HEK293 (cell line): ENCODE measurements around the gene ABCG1.

ENCODE experiments used
- KLF16 ChIP-seq: fragments of 450-650 bp; formaldehyde crosslinking; IDR thresholded peaks from 2 replicates; pipeline ENCODE4 v1.5.1; 2017; ENCODE audit warnings: missing biosample characterization, missing genetic modification characterization
- MEIS1 ChIP-seq: sonication (generic); formaldehyde crosslinking; IDR thresholded peaks from 2 replicates; pipeline ENCODE4 v1.8.1; 2022; ENCODE audit warnings: missing genetic modification reagents, mild to moderate bottlenecking, borderline replicate concordance
- ZBTB21 ChIP-seq: fragments of 450-650 bp; formaldehyde crosslinking; IDR thresholded peaks from 2 replicates; pipeline ENCODE4 v1.5.1; 2017; ENCODE audit warnings: missing biosample characterization, missing genetic modification characterization
- ZFP41 ChIP-seq: fragments of 450-650 bp; formaldehyde crosslinking; IDR thresholded peaks from 2 replicates; pipeline ENCODE4 v1.5.1; 2016; ENCODE audit warnings: missing biosample characterization, missing genetic modification characterization, borderline replicate concordance
- ZNF510 ChIP-seq: fragments of 450-650 bp; formaldehyde crosslinking; IDR thresholded peaks from 2 replicates; pipeline ENCODE4 v1.5.1; 2018; ENCODE audit warnings: mild to moderate bottlenecking, missing genetic modification characterization, missing biosample characterization; ENCODE audit not compliant: insufficient replicate concordance
- TF ChIP-seq, protein P1 (sequence below): fragments of 450-650 bp; formaldehyde crosslinking; IDR thresholded peaks from 2 replicates; pipeline ENCODE4 v1.5.1; 2016; ENCODE audit warnings: missing biosample characterization, missing genetic modification characterization
- TF ChIP-seq, protein P2 (sequence below): sonication (generic); formaldehyde crosslinking; IDR thresholded peaks from 2 replicates; pipeline ENCODE4 v1.8.1; 2022; ENCODE audit warnings: mild to moderate bottlenecking, moderate library complexity, missing genetic modification reagents
- TF ChIP-seq, protein P3 (sequence below): fragments of 450-650 bp; formaldehyde crosslinking; IDR thresholded peaks from 2 replicates; pipeline ENCODE4 v1.5.1; 2016; ENCODE audit warnings: missing biosample characterization, missing genetic modification characterization

DNA sequence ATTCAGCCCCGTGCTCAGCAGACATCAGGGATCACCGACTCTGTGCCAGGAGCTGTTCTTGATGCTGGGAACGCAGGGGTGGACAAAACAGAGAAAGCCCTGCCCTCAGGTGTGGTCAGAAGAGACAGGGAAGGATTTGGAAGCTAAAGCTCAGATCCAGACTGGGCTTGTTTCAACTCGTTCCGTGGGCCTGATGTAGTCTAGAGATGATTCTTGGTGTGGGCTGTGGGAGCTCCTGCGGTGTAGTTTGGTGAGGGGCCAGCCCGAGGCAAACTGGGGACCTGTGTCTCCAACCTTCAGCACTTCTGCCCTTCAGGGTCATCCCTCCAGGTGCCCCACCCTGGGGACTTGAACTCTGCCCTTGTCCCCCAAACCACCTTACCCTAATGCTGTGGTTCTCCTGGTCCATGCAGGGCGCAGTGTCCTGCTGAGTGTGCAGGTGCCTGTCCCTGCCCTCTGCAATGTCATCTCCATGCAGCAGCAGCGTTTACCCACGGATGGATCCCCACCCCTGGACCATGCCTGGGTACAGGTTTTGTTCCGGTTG is 17.3 kb upstream of the ABCG1 start:
- TF ChIP-seq, protein P1, sequence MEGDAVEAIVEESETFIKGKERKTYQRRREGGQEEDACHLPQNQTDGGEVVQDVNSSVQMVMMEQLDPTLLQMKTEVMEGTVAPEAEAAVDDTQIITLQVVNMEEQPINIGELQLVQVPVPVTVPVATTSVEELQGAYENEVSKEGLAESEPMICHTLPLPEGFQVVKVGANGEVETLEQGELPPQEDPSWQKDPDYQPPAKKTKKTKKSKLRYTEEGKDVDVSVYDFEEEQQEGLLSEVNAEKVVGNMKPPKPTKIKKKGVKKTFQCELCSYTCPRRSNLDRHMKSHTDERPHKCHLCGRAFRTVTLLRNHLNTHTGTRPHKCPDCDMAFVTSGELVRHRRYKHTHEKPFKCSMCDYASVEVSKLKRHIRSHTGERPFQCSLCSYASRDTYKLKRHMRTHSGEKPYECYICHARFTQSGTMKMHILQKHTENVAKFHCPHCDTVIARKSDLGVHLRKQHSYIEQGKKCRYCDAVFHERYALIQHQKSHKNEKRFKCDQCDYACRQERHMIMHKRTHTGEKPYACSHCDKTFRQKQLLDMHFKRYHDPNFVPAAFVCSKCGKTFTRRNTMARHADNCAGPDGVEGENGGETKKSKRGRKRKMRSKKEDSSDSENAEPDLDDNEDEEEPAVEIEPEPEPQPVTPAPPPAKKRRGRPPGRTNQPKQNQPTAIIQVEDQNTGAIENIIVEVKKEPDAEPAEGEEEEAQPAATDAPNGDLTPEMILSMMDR (tag by site-specific recombination), result no peak
- TF ChIP-seq, protein P2, sequence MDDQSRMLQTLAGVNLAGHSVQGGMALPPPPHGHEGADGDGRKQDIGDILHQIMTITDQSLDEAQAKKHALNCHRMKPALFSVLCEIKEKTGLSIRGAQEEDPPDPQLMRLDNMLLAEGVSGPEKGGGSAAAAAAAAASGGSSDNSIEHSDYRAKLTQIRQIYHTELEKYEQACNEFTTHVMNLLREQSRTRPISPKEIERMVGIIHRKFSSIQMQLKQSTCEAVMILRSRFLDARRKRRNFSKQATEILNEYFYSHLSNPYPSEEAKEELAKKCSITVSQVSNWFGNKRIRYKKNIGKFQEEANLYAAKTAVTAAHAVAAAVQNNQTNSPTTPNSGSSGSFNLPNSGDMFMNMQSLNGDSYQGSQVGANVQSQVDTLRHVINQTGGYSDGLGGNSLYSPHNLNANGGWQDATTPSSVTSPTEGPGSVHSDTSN, result no peak
- TF ChIP-seq, protein P3, sequence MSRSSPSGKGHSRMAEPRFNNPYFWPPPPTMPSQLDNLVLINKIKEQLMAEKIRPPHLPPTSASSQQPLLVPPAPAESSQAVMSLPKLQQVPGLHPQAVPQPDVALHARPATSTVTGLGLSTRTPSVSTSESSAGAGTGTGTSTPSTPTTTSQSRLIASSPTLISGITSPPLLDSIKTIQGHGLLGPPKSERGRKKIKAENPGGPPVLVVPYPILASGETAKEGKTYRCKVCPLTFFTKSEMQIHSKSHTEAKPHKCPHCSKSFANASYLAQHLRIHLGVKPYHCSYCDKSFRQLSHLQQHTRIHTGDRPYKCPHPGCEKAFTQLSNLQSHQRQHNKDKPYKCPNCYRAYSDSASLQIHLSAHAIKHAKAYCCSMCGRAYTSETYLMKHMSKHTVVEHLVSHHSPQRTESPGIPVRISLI (tag by site-specific recombination), result no peak
- no peak for TF ChIP-seq ZBTB21 (tag by site-specific recombination)
- no peak for TF ChIP-seq KLF16 (tag by site-specific recombination)
- no peak for TF ChIP-seq MEIS1
- TF ChIP-seq ZFP41, result no peak
- no peak for TF ChIP-seq ZNF510 (tag by site-specific recombination)
